ENCODE data around the gene SLC31A1.

Gene SLC31A1

DNA sequence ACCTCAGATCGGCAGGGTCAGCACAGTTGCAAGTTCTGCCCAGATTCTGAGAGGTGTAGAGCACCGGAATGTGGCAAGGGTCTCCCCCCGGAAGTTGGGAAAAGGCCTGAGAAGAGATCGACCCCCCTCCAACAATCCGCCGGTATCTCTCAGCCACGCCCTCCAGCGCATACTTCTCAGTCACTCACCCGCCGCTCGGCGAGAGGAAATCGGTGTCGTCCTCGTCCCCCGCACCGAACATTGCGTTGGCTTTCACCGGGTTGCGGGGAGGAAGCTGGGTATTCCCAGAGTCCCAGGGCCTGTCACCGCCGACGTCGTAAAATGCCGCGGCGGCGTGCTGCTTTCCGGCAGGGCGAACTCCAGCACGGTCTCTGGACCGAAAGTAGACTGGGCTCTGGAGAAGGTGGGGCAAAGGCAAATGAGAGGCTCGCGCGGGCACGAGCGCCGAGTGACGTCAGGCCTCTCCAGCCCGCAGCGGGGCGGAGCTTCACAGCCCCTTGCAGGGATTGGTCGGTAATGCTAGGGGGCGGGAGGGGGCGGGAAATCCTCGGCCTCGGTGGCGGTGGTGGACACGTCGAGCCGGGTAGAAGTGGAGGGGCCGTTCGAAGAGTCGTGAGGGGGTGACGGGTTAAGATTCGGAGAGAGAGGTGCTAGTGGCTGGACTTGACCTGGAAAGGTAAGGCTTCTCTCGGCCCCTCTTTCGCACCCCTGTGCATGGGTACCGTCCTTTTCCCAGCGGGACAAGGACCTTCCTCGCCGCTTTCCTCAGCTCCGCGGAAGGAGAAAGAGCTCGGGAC is at the start of gene SLC31A1, which contains the start of gene FKBP15:
SLC31A1 (plus strand) TSS at position 542 of the 797 bp plus-strand sequence. CDS start 34,605 bp downstream, outside the sequence.
FKBP15 (minus strand) TSS at position 275 of the 797 bp plus-strand sequence; CDS start at position 241, 34 bp downstream.
- FAIRE-seq = peak; percentile 96
- peak; percentile 93 for DNase-seq (ENCODE audit: extremely low spot score, insufficient read length, low read depth)

- FAIRE-seq (no peak), DNase-seq (ENCODE audit: extremely low spot score, insufficient read length, low read depth) (no peak)
These were observed 48.0 kb upstream of the SLC31A1 start for GRCh38 chr9:113173341-113173740.

DNA sequence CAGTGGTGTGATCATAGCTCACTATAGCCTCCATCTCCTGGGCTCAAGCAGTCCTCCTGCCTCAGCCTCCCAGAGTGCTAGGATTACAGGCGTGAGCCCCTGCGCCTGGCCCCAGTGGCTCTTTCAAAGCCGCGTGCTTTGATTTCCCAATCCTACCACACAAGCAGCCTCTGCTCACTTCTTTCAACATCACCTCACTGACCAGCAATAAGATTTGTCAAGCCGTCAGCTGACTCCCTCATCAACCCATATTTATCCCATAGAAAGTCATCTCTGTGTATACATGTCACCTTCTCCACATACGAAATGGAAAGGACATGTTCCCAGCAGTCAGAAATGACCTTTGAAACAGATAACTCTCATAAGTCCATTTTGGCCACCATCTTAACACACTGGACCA is 44.5 kb upstream of the SLC31A1 start:
- no peak for FAIRE-seq
- no peak for DNase-seq (ENCODE audit: extremely low spot score, insufficient read length, low read depth)

DNA sequence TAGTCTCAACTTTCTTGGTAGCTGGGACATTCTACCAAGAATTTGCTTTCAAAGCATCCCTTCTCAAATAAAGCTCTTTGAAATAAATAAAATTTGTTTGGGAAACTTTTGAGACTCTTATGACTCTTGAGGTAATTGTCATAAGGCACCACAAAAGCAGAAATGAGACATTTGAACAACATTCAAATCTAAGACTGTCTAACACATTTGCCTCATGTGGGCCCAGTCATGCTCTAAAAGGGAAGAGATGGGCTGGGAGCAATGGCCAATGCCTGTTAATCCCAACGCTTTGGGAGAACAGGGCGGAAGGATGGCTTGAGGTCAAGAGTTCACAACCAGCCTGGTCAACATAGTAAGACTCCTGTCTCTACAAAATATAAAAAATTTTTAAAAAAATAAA is 44.1 kb upstream of the SLC31A1 start:
- no peak for DNase-seq (ENCODE audit: extremely low spot score, insufficient read length, low read depth)
- FAIRE-seq = no peak

DNA sequence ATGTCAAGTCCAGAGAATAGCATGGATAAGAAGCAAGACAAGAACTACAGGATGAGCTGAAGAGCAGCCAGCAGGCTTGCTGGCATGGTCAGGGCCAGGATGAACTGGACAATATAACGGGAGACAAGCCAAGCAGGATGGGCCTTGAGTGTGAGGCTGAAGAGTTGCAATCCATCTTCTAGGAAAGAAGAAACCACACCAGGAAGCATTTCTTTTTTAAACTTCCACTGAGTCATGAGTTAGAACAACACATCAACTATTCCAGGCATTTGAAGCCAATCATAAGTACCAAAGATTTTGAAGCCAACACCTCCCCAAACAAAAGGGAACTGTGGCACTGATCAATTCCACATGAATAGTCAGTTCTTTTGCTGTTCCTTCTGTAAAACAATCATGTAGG is 43.3 kb upstream of the SLC31A1 start:
- FAIRE-seq (no peak), DNase-seq (ENCODE audit: extremely low spot score, insufficient read length, low read depth) (no peak)

- DNase-seq (ENCODE audit: extremely low spot score, insufficient read length, low read depth) = no peak
- no peak for FAIRE-seq
These were observed 41.5 kb upstream of the SLC31A1 start for GRCh38 chr9:113179839-113180238.

- no peak for FAIRE-seq
These were observed 40.2 kb upstream of the SLC31A1 start for GRCh38 chr9:113181165-113181564.

GRCh38 chr9:113183956-113184488 is 37.3 kb upstream of the SLC31A1 start:
- FAIRE-seq = no peak
- no peak for DNase-seq (ENCODE audit: extremely low spot score, insufficient read length, low read depth)

More at GRCh38 chr9:113181165-113181564, 40.2 kb upstream of the SLC31A1 start:
- no peak for DNase-seq (ENCODE audit: extremely low spot score, insufficient read length, low read depth)

DNA sequence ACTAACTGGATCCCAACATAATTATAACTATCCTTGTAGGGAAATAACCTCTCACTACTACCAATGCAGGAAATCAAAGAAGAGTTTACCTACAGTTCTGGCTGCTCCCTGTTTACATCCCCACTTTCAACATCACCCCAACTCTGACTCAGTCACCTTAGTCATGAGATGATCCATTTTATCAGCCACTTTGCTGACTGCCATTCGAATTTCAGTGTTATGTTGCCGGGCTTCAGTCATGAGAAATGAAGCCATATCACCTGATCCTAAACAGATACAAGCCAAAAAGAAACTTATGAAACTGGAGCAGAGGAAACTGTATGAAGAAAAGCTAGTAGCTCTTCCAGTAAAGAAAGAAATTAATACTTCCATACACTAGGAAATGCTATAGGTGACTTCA is 36.8 kb upstream of the SLC31A1 start:
- FAIRE-seq (no peak), DNase-seq (ENCODE audit: extremely low spot score, insufficient read length, low read depth) (no peak)

GRCh38 chr9:113185271-113185670 is 36.1 kb upstream of the SLC31A1 start:
- DNase-seq (ENCODE audit: extremely low spot score, insufficient read length, low read depth) = no peak
- FAIRE-seq = no peak

DNA sequence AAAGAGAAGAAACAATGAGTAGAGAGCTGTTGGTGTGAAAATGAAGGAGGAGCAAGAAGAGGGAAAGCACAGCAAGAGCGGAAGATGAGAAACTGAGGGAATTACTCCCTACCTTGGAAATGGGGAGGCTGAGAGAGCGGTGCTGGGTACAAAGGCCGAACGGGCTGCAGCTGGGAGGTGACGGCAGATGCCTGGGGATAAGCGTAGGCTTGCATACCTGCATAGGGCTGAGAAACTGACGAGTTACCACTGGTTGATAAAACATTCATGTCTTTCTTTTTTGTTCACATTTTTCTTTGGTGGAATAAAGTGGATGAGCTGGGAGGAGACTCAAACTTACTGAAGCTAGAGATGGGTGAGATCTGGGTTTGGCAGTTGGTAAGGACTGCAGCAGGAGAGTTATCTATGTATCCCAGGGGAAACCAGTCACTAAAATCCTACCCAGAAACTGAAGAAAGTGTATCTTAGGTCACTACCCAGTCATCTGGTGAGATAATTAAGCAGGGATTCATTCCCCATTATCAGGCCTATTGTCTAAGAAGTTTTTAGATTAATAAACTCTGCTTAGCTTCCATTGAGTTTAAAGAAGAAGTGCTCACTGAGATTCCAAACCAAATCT is 35.1 kb upstream of the SLC31A1 start:
- FAIRE-seq = no peak

DNA sequence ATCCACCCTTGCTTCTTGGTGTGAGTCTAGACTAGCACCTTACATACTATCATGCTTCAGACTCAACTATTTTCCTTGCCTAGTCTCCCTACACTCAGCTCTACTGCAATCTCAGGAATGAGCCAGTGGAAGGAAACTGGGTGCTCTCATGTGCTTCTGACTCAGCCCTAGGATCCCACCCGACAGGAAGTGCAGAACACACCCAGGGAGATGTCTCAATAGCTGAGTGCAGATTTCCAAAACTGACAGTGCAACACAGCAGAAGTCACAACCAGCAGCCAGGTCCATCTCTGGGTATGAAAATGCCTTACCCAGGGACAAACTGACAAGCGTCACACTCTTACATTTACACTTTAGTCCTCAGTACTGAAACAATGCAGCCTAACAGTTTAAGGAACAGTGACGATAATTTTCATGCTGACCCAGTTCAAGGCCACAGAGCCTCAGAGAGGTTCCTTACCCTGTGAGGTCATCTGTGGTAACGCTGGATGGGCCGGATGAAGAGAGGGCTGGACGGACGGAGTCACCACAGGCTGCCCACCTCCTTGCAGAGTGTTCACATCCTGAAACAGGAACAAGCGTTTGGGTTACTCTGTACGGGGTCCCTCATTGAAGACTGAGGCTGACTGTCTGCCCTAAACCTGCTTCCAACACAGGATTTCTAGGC is 33.3 kb upstream of the SLC31A1 start:
- no peak for DNase-seq (ENCODE audit: extremely low spot score, insufficient read length, low read depth)
- FAIRE-seq = no peak

More for the DNA sequence above, 35.1 kb upstream of the SLC31A1 start:
- DNase-seq (ENCODE audit: extremely low spot score, insufficient read length, low read depth) = no peak

DNA sequence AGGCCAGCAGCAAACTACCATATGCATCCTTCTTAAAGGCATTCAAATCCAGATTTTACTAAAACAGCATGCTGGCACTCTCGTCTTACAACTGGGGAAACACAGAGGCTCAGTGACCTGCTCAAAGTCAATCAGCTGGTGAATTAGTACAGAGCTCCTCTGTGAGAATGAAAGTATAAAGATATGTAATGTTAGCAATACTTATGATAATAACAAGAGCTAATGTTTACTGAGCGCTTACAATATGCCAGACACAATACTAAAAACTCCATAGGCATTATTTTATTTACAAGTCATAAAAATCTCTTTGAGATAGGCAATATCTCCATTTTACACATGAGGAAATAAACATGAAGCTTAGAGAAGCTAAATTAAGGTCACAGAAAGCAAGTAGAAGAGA is 28.9 kb upstream of the SLC31A1 start:
- DNase-seq (ENCODE audit: extremely low spot score, insufficient read length, low read depth) = no peak
- FAIRE-seq = no peak

GRCh38 chr9:113199683-113200329 is 21.5 kb upstream of the SLC31A1 start:
- FAIRE-seq (peak; percentile 21), DNase-seq (ENCODE audit: extremely low spot score, insufficient read length, low read depth) (no peak)

DNA sequence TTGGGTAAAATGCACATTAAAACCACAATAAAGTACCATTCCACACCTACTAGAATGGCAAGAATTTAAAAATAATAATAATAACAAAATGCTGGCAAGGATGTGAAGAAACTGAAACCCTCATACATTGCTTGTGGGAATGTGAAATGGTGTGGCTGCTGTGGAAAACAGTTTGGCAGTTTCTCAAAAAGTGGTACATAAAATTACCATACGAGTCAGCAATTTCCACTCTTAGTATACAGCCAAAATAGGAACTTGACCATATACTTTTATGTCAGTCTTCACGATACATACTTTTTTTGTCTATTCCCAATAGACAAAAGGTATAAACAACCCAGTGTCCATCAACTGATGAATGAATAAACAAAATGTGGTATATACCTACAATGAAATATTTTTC is 15.9 kb upstream of the SLC31A1 start:
- no peak for FAIRE-seq
- DNase-seq (ENCODE audit: extremely low spot score, insufficient read length, low read depth) = no peak

DNA sequence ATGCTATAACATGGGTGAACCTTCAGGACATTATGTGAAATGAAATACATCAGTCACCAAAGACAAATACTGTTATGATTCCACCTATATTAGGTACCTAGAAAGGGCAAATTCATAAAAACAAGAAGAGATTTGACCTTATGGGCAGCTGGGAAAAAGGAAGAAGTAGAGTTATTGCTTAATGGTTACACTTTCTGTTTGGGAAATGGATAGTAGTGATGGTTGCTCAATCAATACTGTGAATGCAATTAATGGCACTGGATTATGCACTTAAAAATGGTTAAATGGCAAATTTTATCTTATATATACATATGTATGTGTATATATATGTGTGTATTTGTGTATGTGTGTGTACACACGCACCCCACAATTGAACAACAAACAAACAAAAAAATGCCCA is 15.5 kb upstream of the SLC31A1 start:
- DNase-seq (ENCODE audit: extremely low spot score, insufficient read length, low read depth) = no peak
- FAIRE-seq = no peak

DNA sequence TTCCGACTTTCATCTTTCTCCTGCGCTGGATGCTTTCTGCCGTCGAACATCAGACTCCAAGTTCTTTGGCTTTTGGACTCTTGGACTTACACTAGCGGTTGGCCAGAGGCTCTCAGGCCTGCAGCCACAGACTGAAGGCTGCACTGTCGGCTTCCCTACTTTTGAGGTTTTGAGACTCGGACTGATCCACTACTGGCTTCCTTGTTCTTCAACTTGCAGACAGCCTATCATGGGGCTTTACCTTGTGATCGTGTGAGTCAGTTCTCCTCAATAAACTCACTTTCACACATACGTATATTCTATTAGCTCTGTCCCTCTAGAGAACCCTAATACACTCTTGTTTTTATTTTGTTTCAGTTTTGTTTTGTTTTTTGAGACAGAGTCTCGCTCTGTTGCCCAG is 10.5 kb upstream of the SLC31A1 start:
- no peak for DNase-seq (ENCODE audit: extremely low spot score, insufficient read length, low read depth)
- no peak for FAIRE-seq

- no peak for FAIRE-seq
These were observed 6.2 kb upstream of the SLC31A1 start for GRCh38 chr9:113215132-113215531.

GRCh38 chr9:113216406-113216805 is 4.9 kb upstream of the SLC31A1 start:
- FAIRE-seq = no peak

More at GRCh38 chr9:113215132-113215531, 6.2 kb upstream of the SLC31A1 start:
- no peak for DNase-seq (ENCODE audit: extremely low spot score, insufficient read length, low read depth)

More at GRCh38 chr9:113216406-113216805, 4.9 kb upstream of the SLC31A1 start:
- no peak for DNase-seq (ENCODE audit: extremely low spot score, insufficient read length, low read depth)

All from GM18507 (cell line).